HG03025 (cell line): Measurements from ENCODE around the gene FAM13A.
"Not testable (repeated sequence)": the region's sequence is repeated elsewhere in the genome, so short reads cannot be mapped to it uniquely, and the experiment has no call there.

Source experiments
- ATAC-seq: cut with Tn5 transposase; IDR thresholded peaks from one replicate; pipeline ENCODE4 v1.9.1; 2021; ENCODE audit warnings: mild to moderate bottlenecking, moderate library complexity; ENCODE audit not compliant: unreplicated experiment, low FRiP score

The FAM13A gene

DNA sequence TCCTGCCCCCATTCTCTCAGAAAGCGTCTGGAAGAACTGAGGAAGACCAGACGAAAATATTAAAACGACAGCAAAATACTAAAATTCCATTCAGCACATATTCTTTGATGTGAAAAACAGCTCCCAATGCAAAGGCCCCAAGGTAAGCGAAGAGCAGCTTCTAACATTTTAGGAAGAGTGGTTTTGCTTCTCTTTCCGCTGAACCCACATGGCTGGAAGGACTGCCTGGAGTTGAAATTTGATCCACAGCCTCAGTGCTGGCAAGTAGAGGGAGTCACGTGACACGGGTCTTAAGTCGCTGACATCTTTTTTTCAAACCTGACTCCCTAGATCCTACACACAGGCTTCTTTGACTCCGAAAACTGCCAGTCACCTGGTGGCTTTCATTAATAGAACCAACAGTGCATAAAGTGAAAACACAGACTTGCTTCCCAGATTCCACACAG lies at the start of gene FAM13A:
Gene FAM13A, minus strand, starts transcription at position 233 of the 446 bp plus-strand sequence. Its CDS starts 221 bp downstream, at position 12.
- no peak for ATAC-seq

DNA sequence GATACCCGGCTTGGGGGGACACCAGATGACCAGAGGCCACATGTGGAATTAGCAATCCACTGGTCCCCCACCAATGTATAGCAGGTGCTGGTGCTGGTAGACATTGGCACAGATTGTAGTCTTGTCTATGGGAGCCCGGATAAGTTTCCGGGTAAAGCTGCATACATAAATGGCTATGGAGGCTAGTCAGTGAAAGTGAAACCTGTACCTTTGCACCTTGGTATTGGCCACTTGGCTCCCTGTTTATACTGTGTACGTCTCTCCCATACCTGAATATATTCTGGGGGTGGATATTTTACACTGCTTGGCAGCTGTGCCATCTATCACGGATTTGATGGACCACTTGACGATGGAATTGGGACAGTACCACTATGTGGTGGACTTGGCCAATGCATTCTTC lies 48.7 kb upstream of the FAM13A start:
- no peak for ATAC-seq

DNA sequence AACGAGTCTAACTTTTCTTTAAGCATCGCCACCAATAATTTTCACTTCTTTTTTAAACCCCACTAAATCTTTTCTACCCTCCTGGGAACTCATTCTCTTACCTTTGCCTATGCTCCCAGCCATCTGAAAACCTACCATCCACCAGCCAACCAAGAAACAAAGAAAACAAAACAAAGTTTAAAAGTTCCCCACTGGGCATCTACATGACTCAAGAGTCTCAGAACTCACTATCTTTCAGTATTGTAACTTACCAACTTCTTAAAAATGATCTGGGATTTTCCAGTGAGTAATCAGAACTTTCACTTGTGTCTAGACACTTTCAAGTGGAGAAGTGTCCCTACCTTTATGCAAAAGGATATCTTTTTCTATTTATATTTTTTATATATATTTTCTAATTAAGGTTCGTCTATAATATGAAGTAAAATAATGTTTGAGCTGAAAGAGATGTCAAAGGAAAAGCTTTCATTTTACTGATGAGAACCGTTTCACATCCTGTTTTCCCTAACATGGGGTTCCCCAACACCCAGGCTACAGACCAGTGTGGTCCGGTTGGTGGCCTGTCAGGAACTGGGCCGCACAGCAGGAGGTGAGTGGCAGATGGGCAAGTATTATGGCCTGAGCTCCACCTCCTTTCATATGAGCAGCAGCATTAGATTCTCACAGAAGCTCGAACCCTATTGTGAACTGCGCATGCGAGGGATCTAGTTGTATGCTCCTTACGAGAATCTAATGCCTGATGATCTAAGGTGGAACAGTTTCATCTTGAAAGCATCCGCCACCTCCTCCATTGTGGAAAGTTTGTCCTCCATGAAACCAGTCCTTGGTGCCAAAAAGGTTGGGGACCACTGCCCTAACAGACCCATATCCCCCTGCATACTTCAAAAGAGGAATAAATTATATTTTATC lies 44.5 kb upstream of the FAM13A start:
- ATAC-seq: peak; percentile 91

DNA sequence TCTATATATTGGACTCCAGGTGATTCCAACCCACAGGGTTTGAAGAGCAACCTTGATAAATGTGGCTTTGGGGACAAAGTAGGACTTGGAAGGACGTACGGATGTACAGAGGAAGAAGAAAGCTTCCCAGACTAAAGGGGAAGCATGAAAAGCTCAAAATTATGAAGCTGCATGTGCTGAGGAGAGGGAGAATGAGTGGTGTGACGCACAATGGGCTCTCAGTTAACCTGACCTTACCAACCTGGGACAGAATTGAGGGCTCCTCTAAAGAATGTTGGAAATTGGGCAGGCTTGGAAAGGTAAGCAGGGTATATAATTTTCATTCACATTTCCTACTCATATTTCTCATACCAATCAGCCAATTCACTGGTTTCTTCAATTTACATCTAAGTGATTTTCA lies 43.9 kb upstream of the FAM13A start:
- peak; percentile 4 for ATAC-seq

DNA sequence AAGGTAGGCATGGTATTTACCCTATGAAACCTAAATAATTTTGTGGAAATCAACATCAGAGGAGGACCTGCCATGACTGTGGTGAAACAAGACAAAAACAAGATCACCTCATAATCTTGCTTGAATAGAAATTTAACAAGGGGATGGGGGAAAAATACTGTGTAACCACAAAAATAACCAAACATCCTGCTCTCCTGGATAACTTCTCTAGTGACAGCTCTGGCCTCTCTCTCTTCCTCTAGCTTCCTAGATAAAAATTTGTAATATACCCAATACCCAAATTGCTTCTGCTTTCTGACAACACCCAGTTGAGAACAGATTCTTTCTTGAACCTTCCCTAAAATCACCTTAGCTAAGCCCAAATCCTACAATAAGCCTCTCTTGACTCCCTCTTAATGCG lies 42.5 kb upstream of the FAM13A start:
- no peak for ATAC-seq

DNA sequence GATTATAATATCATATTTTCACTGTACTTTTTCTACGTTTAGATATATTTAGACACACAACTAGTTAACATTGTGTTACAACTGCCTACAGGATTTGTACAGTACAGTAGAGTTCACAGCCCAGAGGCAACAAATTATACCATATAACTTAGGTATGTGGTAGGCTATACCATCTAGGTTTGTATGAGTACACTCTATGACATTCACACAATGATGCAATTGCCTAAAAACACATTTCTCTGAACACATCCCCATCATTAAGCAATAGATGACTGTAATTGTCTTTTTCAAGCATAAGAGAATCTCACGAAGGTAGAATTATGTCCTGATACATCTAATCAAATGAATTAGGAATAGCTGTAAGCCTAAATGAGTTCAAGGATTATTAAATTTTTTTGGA lies 42.0 kb upstream of the FAM13A start:
- ATAC-seq: no peak

DNA sequence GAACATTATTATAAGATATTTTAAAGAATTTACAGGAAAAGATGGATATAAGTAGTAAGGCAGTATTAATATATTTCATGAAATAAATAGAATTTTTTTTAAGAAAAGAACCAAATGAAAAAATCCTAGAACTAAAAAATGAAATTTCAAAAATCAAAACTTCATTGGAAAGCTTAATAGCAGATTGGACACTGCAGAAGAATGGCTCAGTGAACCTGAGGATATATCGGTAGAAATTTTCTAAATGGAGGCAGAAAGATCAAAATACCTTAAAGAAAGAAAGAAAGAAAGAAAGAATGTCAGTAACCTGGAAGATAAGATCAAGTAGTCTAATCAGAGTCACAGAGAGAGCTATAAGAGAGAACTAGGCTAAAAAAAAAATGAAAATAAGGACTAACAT lies 21.3 kb upstream of the FAM13A start:
- no peak for ATAC-seq

DNA sequence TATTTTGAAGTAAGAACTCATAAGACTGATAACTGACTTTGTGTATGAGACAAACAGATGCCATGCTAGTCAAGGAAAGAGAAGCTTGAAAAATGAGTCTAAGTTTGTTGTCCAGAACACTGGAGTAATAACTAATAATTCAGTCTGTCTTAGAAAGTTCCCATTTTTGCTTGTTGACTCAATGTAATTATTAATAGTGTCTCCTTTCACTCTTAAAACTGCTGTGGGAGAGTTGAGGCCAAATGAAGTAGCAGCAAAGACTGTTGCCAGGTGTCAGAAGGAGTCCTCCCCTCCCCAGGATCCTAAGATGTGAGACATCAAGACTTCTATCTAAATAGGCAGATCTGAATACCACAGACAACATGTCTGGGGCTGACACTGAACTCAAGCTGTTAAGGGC lies 20.8 kb upstream of the FAM13A start:
- no peak for ATAC-seq

DNA sequence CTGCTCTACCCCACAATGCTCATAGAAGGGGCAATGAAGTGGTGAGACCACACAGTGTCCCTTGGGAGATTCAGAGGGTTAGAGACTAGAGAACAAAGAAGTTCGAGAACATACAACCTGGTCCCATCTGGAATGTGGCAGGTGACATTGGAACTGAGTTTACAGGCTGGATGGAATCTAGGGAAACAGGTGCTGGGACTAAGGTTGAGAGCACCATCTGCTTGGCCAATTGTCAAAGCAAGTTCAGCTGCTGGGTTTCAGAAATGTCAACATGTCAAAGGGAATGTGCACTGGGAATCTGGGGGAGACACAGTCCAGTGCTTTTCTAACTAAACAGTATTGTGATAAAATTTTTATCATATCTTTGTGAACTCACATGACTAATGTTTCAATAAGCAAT lies 15.9 kb upstream of the FAM13A start:
- no peak for ATAC-seq

DNA sequence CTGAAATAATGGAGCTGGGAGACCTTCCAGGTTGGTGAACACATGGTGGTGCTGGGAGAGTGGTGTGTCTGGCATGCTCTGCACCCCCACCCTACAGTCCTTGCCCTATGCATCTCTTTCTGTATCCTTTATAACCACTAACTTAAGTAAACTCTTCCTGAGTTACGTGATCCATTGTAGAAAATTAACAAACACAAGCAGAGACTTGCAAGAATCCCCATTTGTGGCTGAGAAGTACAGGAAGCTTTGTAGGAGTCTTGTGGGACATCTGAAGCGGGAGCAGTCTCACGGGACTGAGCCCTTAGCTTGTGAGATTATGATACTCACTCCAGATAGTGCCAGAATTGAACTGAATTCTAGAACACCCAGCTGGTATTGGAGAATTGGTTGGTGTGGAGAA lies 14.3 kb upstream of the FAM13A start:
- ATAC-seq: no peak

DNA sequence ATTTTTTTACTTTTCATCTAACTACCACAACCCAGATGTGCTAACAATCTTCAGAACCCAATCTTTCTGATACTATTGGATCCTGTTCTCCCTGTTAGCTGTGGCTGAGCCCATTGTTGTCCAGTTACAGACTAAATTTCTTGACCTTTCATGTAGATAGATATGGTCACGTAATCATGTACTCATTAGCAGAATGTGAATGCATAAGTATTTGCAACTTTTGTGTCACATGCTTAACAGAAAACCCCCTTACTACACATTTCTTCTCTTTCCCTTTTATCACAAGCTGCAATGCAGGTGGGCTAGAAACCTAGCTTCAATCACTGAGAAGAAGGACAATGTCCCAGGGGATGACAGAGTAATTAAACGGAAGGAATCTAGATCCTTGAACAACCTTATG lies 13.1 kb upstream of the FAM13A start:
- ATAC-seq: no peak

DNA sequence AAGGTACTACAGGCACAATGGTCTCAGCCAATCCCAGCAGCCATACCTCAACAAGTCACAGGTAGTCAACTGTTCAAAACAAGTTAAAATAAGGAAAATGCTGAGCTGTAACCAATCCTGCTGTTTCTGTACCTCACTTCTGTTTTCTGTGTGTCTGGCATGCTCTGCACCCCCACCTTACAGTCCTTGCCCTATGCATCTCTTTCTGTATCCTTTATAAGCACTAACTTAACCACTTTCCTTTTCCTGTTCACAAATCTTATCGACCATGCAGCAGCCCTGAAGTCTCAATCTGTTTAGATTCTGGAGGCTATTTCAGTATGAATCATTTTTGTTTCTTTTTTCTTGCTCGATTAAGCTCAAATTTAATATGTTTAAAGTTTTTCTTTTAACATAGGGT lies 12.5 kb upstream of the FAM13A start:
- ATAC-seq: peak; percentile 80

DNA sequence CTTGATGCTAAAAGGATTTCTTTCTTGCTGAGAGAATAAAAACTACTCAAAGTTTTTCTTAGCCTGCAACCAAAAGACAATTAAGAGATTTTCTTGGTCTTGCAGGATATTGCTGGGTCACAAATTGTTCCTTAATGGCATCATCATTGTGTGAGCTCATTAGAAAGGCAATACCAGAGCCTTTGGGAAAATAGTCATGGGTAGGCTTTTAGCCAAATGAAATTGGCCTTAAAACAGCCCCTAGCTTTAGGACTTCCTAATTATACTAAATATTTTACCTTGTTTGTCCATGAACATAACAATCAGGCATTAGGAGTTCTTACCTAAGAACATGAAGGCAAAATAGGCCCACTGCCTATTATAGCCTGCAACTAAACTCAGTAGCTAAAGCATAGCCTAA lies 10.4 kb upstream of the FAM13A start:
- ATAC-seq: no peak

DNA sequence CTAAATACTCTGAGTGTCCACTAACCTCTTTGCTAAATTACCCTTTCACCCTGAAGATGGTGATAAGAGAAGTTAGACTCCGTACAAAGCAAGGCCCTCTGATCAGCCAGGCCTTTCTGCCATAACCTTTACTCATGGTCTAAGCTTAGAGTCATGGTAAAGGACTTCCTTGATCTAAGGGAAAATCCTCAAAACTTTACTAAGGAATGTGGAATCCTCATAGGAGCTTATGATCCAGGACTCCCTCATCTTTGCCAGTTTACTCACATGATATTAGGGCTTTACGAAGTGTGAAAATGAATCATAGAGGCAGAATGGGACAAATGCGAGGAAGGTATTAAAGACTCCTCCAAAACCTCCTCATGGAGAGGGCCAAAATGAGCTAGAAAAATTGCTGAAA lies 7.9 kb upstream of the FAM13A start:
- no peak for ATAC-seq

DNA sequence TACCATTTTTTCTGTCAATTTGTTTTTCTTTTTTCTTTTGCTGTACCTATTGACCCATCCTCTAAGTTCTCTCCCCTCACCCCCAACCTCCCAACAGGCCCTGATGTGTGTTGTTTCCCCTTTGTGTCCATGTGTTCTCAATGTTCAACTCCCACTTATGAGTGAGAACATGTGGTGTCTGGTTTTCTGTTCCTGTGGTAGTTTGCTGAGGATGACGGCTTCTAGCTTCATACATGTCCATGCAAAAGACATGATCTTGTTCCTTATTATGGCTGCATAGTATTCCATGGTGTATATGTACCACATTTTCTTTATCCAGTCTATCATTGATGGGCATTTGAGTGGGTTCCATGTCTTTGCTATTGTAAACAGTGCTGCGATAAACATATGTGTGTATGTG lies 859 bp upstream of the FAM13A start:
- not testable (repeated sequence) for ATAC-seq

DNA sequence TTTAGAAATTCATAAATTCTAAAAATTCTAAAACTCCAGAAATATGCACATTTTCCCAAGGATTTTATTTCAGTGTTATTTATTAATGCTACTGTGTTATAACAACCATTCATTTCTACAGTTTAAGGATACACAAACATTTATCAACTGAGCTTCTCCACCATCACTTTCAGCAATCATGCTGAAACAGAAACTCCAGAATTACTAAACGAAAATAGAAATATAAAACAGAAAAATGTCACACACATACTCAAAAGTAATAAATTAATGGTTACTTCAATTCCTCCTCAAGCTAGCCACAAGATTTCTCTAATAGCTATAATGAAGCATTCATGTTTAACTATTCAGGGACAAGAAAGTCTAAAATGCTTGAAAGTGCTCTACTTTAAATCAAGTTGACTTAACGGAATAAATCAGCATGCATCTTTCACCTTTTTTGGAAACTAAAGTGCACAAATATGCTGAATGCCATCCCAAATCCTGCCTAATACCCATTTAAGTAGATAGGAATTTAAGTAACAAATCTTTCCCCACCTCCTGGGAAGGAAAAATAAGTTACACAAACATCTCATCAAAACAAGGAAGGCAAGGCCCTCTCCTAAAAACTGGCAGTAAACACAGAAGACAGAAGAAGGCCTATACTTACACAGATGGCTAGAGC lies 563 bp downstream of the FAM13A start:
- ATAC-seq: no peak

DNA sequence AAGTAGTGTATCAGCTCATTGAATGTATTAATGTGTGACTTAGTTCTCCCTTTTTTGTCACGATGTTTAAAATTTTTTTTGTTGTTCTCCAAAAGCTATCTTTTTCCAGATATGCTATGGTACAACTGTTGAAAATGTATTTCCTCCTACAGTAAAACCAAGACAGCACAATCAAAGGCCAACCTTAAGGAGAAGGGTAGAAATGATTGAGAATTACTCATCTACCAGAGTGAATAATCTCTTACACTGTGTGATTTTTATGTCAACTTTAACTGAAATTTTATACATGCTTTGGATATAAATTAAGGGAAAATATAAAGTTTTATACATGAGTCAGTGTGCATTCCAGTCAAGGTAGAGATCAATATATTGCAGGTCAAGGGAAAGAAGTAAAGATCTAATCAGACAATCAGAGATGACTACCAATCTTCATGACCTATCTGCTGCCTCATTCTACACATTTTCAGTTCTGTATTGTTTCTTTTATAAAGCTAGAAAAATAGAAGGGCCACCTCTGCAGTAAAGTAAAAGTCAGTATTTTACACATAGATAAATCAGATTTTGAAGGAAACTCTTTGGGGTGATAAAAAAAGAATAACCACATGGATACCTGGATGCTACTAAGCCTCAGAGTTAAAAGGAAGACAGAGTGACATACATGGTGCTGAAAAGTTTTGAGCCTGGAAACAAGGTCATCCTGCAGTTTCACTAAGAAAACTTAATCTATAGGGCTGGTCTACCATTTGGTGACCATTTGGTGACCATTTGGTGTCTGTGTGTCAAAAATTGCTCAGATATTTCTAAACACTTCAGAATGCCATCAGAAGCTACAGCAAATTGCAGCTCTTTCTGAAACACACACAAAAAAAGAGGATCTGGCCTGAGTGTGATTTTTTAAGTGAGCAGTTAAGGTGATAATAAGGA lies 1.6 kb downstream of the FAM13A start:
- ATAC-seq: no peak

DNA sequence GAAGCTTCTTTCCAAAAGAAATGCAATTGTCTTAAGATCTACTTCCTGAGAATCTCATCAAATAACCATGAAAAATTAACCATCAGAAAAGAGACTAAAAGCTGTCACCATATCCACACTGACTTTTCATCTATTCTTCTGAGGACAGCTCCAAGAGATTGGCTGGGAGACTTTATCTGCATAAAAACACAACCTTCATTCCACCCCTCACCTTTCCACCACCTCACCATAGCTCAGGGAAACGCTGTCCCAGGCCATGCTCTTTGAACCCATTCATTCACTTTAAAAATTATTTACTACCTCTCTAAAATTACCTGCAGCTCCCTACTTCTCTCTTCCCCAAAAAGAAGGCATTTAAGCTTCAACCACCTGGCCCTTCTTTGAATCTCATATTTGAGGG lies 2.4 kb downstream of the FAM13A start:
- no peak for ATAC-seq

DNA sequence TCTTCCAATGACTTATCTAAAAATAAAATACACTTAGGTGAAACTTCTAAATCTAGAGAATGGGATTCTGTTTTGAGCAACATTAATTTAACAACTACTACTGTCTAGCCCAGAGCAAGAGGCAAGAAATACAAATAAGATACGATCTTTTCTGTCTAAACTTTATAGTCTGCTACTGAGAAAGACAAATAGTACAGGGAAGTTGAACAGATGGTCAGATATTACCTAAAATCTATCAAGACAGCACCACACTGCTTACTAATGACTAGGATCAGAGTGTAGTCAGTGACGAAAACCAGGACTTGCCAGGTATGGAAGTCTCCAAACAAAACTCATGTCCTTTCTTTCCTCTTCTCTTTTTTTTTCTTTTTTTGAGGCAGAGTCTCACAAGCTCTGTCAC lies 7.1 kb downstream of the FAM13A start:
- no peak for ATAC-seq

DNA sequence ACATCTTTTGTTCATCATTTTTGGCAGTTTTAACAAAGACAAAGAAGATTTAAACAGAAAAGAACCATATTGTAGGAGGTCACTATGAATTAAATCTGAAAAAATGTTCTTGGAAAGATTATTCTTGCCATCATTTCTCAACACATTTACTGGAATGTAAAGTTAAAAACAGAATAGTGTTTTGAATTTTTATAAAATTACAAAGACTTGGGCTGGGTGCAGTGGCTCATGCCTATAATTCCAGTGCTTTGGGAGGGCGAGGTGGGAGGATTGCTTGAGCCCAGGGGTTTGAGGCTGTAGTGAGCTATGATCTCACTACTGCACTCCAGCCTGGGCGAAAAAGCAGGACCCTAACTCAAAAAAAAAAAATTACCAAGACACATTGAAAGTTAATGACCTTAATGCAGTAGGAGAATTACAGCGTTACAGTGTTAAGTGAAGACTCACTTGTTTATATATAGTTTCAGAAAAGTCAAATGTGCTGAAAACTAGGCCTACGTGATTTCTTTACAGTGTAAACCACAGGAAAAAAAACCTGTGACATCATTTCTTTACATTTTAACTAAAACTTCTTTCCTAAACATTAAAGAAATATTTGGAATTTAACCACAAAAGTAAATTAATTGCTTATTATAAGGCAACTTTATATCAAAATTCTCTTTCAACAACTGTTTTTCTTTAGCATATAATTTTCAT lies 7.9 kb downstream of the FAM13A start:
- ATAC-seq: no peak
